Astrocyte (in vitro differentiated cells and primary cell): ENCODE results near the gene GRIN2A. TPM values are rescaled to one million over a fixed set of nuclear protein-coding genes. Genes with fewer than 3 reads are reported as not detected.

ENCODE experiments used
- DNase-seq: peaks from one replicate; pipeline ENCODE4 v3.0.0-alpha.2; 2010; ENCODE audit warnings: low read depth
- FAIRE-seq: peaks from 2 replicates; lab custom pipeline; 2011; peaks lifted over from hg19 to GRCh38; lab: Jason Lieb, UNC
- H2AFZ ChIP-seq: 2 replicates; pipeline ENCODE4 v1.6.0; 2012; ENCODE audit warnings: low read depth, low read length, inconsistent platforms
- H3K27ac ChIP-seq: 2 replicates; pipeline ENCODE4 v1.5.1; 2011; ENCODE audit warnings: low read depth, low read length, inconsistent platforms
- H3K27me3 ChIP-seq: 2 replicates; pipeline ENCODE4 v1.6.0; 2011; ENCODE audit warnings: low read length, inconsistent platforms; ENCODE audit not compliant: insufficient read depth
- H3K36me3 ChIP-seq: 2 replicates; pipeline ENCODE4 v1.5.1; 2011; ENCODE audit warnings: low read length, inconsistent platforms; ENCODE audit not compliant: insufficient read depth
- H3K4me1 ChIP-seq: 2 replicates; pipeline ENCODE4 v1.5.1; 2011; ENCODE audit warnings: low read length, inconsistent platforms; ENCODE audit not compliant: insufficient read depth
- H3K4me2 ChIP-seq: 2 replicates; pipeline ENCODE4 v1.6.0; 2012; ENCODE audit warnings: low read length, inconsistent platforms
- H3K4me3 ChIP-seq: 2 replicates; pipeline ENCODE4 v1.5.1; 2011; ENCODE audit warnings: low read depth, mild to moderate bottlenecking, low read length, inconsistent platforms; ENCODE audit not compliant: insufficient read depth
- H3K79me2 ChIP-seq: 2 replicates; pipeline ENCODE4 v1.6.0; 2012; ENCODE audit warnings: mild to moderate bottlenecking, low read length, inconsistent platforms; ENCODE audit not compliant: insufficient read depth
- H3K9ac ChIP-seq: 2 replicates; pipeline ENCODE4 v1.6.0; 2012; ENCODE audit warnings: mild to moderate bottlenecking, low read length, inconsistent platforms
- H3K9me3 ChIP-seq: 2 replicates; pipeline ENCODE4 v1.5.1; 2012; ENCODE audit warnings: low read depth, mild to moderate bottlenecking, low read length, inconsistent platforms; ENCODE audit not compliant: insufficient read depth
- H4K20me1 ChIP-seq: 2 replicates; pipeline ENCODE4 v1.6.0; 2012; ENCODE audit warnings: low read length, inconsistent platforms; ENCODE audit not compliant: insufficient read depth
- H3K27ac Mint-ChIP-seq: one replicate; pipeline ENCODE4 v1.8.0; 2021; ENCODE audit warnings: mild to moderate bottlenecking, mixed read lengths; ENCODE audit not compliant: unreplicated experiment
- H3K27me3 Mint-ChIP-seq: one replicate; pipeline ENCODE4 v1.8.0; 2021; ENCODE audit warnings: low read depth, mixed read lengths; ENCODE audit not compliant: unreplicated experiment
- H3K36me3 Mint-ChIP-seq: one replicate; pipeline ENCODE4 v1.8.0; 2021; ENCODE audit warnings: low read depth, mixed read lengths; ENCODE audit not compliant: unreplicated experiment
- H3K4me1 Mint-ChIP-seq: one replicate; pipeline ENCODE4 v1.8.0; 2021; ENCODE audit warnings: low read depth, mixed read lengths; ENCODE audit not compliant: unreplicated experiment
- H3K4me3 Mint-ChIP-seq: one replicate; pipeline ENCODE4 v1.8.0; 2021; ENCODE audit warnings: mild to moderate bottlenecking, moderate library complexity, mixed read lengths; ENCODE audit not compliant: unreplicated experiment
- H3K9me3 Mint-ChIP-seq: one replicate; pipeline ENCODE4 v1.8.0; 2021; ENCODE audit warnings: mild to moderate bottlenecking, mixed read lengths; ENCODE audit not compliant: unreplicated experiment
- EZH2 ChIP-seq: IDR thresholded peaks from 2 replicates; pipeline ENCODE4 v1.6.1; 2012; ENCODE audit warnings: mild to moderate bottlenecking, low read length, inconsistent platforms; ENCODE audit not compliant: insufficient read depth
- total RNA-seq: library from RNA; stranded (reverse); gene quantifications from 2 replicates; pipeline ENCODE4 v1.2.1, GENCODE V29; 2021
- TF ChIP-seq, protein P1 (sequence below): IDR thresholded peaks from 2 replicates; pipeline ENCODE4 v1.5.1; 2011; ENCODE audit warnings: low read depth, mild to moderate bottlenecking, inconsistent platforms, low read length, moderate library complexity; ENCODE audit not compliant: insufficient read depth

The GRIN2A gene
- total RNA-seq, 1 donor from 2014 or later: 0.68 TPM

DNA sequence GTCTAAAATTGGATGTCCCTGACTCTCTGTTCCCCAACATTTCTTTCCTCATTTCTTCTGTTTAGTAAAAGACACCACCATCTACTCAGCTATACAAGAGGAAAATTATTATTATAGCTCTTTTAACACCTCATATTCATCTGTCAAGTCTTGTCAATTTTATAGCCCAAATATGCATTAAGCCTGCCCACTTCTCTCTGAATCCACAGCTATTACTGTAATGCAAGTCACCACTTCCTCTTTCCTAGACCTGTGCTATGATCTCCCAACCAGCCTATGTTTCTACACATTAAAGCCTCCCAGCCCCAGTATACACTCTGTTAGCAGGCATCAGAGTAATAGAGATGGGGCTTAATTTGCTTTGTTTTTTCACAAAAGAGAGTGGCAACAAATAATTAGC, 252.9 kb downstream of the GRIN2A start:
- Mint-ChIP-seq H3K4me3 (no peak overlapping the region), H3K36me3 (no peaks in the 10 kb centered on the region), H3K9me3 (peaks cover 2% of the 10 kb centered on the region), H3K4me1 (no peaks in the 10 kb centered on the region), H3K27ac (no peak overlapping the region), H3K27me3 (peaks cover 8% of the 10 kb centered on the region)
- Histone ChIP-seq H3K4me2 (no peak overlapping the region), H3K36me3 (no peaks in the 10 kb centered on the region), H3K27ac (no peak overlapping the region), H3K4me3 (no peak overlapping the region), H4K20me1 (no peaks in the 10 kb centered on the region), H3K4me1 (no peaks in the 10 kb centered on the region), H3K27me3 (no peaks in the 10 kb centered on the region), H2AFZ (no peak overlapping the region), H3K79me2 (no peaks in the 10 kb centered on the region), H3K9me3 (no peaks in the 10 kb centered on the region), H3K9ac (no peak overlapping the region)
- no peak for DNase-seq
- no peak for TF ChIP-seq EZH2
- TF ChIP-seq, protein P1, sequence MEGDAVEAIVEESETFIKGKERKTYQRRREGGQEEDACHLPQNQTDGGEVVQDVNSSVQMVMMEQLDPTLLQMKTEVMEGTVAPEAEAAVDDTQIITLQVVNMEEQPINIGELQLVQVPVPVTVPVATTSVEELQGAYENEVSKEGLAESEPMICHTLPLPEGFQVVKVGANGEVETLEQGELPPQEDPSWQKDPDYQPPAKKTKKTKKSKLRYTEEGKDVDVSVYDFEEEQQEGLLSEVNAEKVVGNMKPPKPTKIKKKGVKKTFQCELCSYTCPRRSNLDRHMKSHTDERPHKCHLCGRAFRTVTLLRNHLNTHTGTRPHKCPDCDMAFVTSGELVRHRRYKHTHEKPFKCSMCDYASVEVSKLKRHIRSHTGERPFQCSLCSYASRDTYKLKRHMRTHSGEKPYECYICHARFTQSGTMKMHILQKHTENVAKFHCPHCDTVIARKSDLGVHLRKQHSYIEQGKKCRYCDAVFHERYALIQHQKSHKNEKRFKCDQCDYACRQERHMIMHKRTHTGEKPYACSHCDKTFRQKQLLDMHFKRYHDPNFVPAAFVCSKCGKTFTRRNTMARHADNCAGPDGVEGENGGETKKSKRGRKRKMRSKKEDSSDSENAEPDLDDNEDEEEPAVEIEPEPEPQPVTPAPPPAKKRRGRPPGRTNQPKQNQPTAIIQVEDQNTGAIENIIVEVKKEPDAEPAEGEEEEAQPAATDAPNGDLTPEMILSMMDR: no peak
- no peak for FAIRE-seq

DNA sequence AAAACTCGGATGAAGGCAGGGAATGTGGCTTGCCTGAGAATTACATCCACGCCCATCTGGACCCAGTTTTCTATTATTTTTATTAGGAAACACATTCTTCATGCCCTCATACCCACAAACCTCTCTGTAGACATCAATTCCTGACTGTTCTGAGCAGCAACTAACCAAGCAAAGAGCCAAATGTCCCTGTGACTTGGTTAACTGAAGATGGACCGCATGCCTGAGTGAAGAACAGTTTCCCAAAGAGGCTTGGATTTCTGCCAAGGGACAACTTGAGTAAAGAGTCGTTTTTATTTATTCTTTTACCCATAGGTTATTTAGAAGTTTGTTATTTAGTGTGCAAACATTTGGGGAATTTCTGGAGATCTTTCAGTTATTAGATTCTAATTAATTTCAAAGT, 259.8 kb downstream of the GRIN2A start:
- H3K4me1 ChIP-seq: no peaks in the 10 kb centered on the region
- H3K9ac ChIP-seq: no peak overlapping the region
- Mint-ChIP-seq H3K9me3 (no peaks in the 10 kb centered on the region), H3K27me3 (no peaks in the 10 kb centered on the region), H3K36me3 (no peaks in the 10 kb centered on the region), H3K27ac (no peak overlapping the region), H3K4me1 (no peaks in the 10 kb centered on the region), H3K4me3 (no peak overlapping the region)
- H3K4me2 ChIP-seq: no peak overlapping the region
- H3K79me2 ChIP-seq: no peaks in the 10 kb centered on the region
- FAIRE-seq (no peak), DNase-seq (no peak)
- H3K36me3 ChIP-seq: no peaks in the 10 kb centered on the region
- no peaks in the 10 kb centered on the region for H4K20me1 ChIP-seq
- TF ChIP-seq, protein P1: no peak
- no peak for TF ChIP-seq EZH2
- no peaks in the 10 kb centered on the region for H3K9me3 ChIP-seq
- H3K27ac ChIP-seq: no peak overlapping the region
- no peaks in the 10 kb centered on the region for H3K27me3 ChIP-seq
- no peak overlapping the region for H2AFZ ChIP-seq
- no peak overlapping the region for H3K4me3 ChIP-seq

DNA sequence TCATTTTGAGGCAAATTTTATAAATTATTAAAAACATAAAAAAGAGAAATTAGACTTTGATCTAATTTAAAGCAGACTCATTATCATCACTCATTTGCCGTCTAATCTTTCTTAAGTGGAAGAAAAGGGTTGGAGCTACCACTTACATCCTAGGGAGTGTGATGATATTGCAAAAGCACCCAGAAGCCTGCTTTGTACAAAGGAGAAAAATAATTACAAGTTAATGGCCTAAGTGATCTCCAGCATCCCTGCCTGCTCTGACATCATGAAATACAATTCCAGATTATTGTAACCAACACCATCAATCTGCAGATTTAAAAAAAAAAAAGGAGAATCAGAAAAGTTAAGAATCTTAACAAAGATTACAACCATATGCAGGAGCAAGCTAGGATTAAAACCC, 260.2 kb downstream of the GRIN2A start:
- no peak overlapping the region for H3K27ac ChIP-seq
- TF ChIP-seq, protein P1: no peak
- no peak for TF ChIP-seq EZH2
- H3K9ac ChIP-seq: no peak overlapping the region
- H3K79me2 ChIP-seq: no peaks in the 10 kb centered on the region
- H3K36me3 Mint-ChIP-seq: no peaks in the 10 kb centered on the region
- no peak overlapping the region for H3K4me2 ChIP-seq
- H4K20me1 ChIP-seq: no peaks in the 10 kb centered on the region
- H3K27ac Mint-ChIP-seq: no peak overlapping the region
- H3K9me3 ChIP-seq: no peaks in the 10 kb centered on the region
- H3K4me1 ChIP-seq: no peaks in the 10 kb centered on the region
- no peaks in the 10 kb centered on the region for H3K4me1 Mint-ChIP-seq
- H2AFZ ChIP-seq: no peak overlapping the region
- H3K27me3 Mint-ChIP-seq: no peaks in the 10 kb centered on the region
- H3K27me3 ChIP-seq: no peaks in the 10 kb centered on the region
- DNase-seq (no peak), FAIRE-seq (no peak)
- H3K4me3 ChIP-seq: no peak overlapping the region
- no peak overlapping the region for H3K4me3 Mint-ChIP-seq
- H3K9me3 Mint-ChIP-seq: no peaks in the 10 kb centered on the region
- H3K36me3 ChIP-seq: no peaks in the 10 kb centered on the region
